A549 (cell line): ENCODE measurements around the gene MCTP2. TPM values are rescaled to one million over a fixed set of nuclear protein-coding genes. Genes with fewer than 3 reads are reported as not detected.
A peak's percentile ranks its signal among the peaks of the same experiment; 100 is the strongest.
"Not testable (repeated sequence)": the region's sequence is repeated elsewhere in the genome, so short reads cannot be mapped to it uniquely, and the experiment has no call there.

Source experiments
- ATAC-seq, 2 experiments: fragments of 200-7000 bp in 1 of 2; fragments of >200 bp in 1 of 2; cut with Nextera tagmentation in 1 of 2; cut with Tn5 transposase in 1 of 2; 3 replicates each; pipeline versions ENCODE4 v1.8.0 to v1.9.1; 2018 to 2020; ENCODE audit warnings: mild to moderate bottlenecking in 1 of 2, moderate library complexity in 1 of 2
- CTCF ChIA-PET: fragments of 300-600 bp; sonication (Branson Sonifier 250); formaldehyde crosslinking; extraction: SDS; loops from one replicate; lab custom pipeline; 2021; ENCODE audit warnings: antibody characterized with exemption, inconsistent platforms; lab: Yijun Ruan, JAX
- POLR2A ChIA-PET: fragments of 350-600 bp; formaldehyde crosslinking; extraction: SDS; loops from one replicate; lab custom pipeline; 2021; ENCODE audit warnings: antibody characterized with exemption, inconsistent platforms; lab: Yijun Ruan, JAX
- DNase-seq, 2 experiments: peaks; one replicate each; pipeline versions ENCODE4 v3.0.0 to v3.0.0-alpha.2; 2011 to 2016; ENCODE audit warnings: low read depth in 1 of 2, low spot score in 1 of 2
- FAIRE-seq: peaks from 2 replicates; lab custom pipeline; 2011; peaks lifted over from hg19 to GRCh38; lab: Jason Lieb, UNC
- H3K27ac ChIP-seq, 2 experiments: fragments of >200 bp; sonication (Bioruptor Twin); formaldehyde crosslinking; 3 replicates each; pipeline ENCODE4 v1.5.1; 2016 to 2017
- H3K4me1 ChIP-seq: fragments of >200 bp; sonication (Bioruptor Twin); formaldehyde crosslinking; 3 replicates; pipeline ENCODE4 v1.6.1; 2016
- H3K4me2 ChIP-seq: fragments of >200 bp; sonication (Bioruptor Twin); formaldehyde crosslinking; 3 replicates; pipeline ENCODE4 v1.6.1; 2016
- H3K4me3 ChIP-seq: fragments of >200 bp; sonication (Bioruptor Twin); formaldehyde crosslinking; 3 replicates; pipeline ENCODE4 v1.5.1; 2016
- H3K9me3 ChIP-seq: fragments of >200 bp; sonication (Bioruptor Twin); formaldehyde crosslinking; 3 replicates; pipeline ENCODE4 v1.6.1; 2016
- CBX2 ChIP-seq: fragments of 200-600 bp; sonication (generic); IDR thresholded peaks from 2 replicates; pipeline ENCODE4 v1.6.1; 2016; ENCODE audit warnings: low read depth, mild to moderate bottlenecking, borderline replicate concordance
- CEBPB ChIP-seq, 2 experiments: fragments of >200 bp in 1 of 2; sonication (Bioruptor Twin) in 1 of 2; formaldehyde crosslinking in 1 of 2; IDR thresholded peaks; 2 replicates each; pipeline ENCODE4 v1.6.1; 2012 to 2016
- CHD4 ChIP-seq: fragments of 200-600 bp; sonication (generic); IDR thresholded peaks from 2 replicates; pipeline ENCODE4 v1.6.1; 2016; ENCODE audit warnings: antibody characterized with exemption, mild to moderate bottlenecking, borderline replicate concordance
- EHF ChIP-seq: fragments of 250-450 bp; sonication (Bioruptor Pico); IDR thresholded peaks from 2 replicates; pipeline ENCODE4 v1.5.0; 2020; ENCODE audit warnings: mild to moderate bottlenecking
- FOSB ChIP-seq: fragments of 250-450 bp; sonication (Bioruptor Pico); IDR thresholded peaks from 2 replicates; pipeline ENCODE4 v1.5.0; 2020; ENCODE audit warnings: mild to moderate bottlenecking, moderate library complexity
- FOXS1 ChIP-seq: fragments of 250-450 bp; sonication (Bioruptor Pico); IDR thresholded peaks from 2 replicates; pipeline ENCODE4 v1.5.0; 2020; ENCODE audit warnings: mild to moderate bottlenecking, moderate library complexity
- GATA3 ChIP-seq: IDR thresholded peaks from 2 replicates; pipeline ENCODE4 v1.6.1; 2012; ENCODE audit warnings: borderline replicate concordance
- HDAC2 ChIP-seq: fragments of 200-600 bp; sonication (generic); IDR thresholded peaks from 2 replicates; pipeline ENCODE4 v1.6.1; 2016
- HOXA7 ChIP-seq: fragments of 250-450 bp; sonication (Bioruptor Pico); IDR thresholded peaks from 2 replicates; pipeline ENCODE4 v1.5.0; 2020; ENCODE audit warnings: mild to moderate bottlenecking, moderate library complexity
- HOXB13 ChIP-seq: fragments of 250-450 bp; sonication (Bioruptor Pico); IDR thresholded peaks from 2 replicates; pipeline ENCODE4 v1.5.0; 2020; ENCODE audit warnings: low read depth, mild to moderate bottlenecking, moderate library complexity
- KDM1A ChIP-seq: fragments of 200-600 bp; sonication (generic); IDR thresholded peaks from 2 replicates; pipeline ENCODE4 v1.6.1; 2016; ENCODE audit warnings: low read depth, mild to moderate bottlenecking
- NPAS2 ChIP-seq: fragments of 250-450 bp; sonication (Bioruptor Pico); IDR thresholded peaks from 2 replicates; pipeline ENCODE4 v1.8.0; 2022; ENCODE audit warnings: mild to moderate bottlenecking, moderate library complexity, borderline replicate concordance
- PHF8 ChIP-seq: fragments of 200-600 bp; sonication (generic); IDR thresholded peaks from 2 replicates; pipeline ENCODE4 v1.6.1; 2016; ENCODE audit warnings: low read depth, mild to moderate bottlenecking, antibody characterized with exemption, moderate library complexity, borderline replicate concordance
- POLR2A ChIP-seq: IDR thresholded peaks from 2 replicates; pipeline ENCODE4 v1.6.1; 2012; ENCODE audit warnings: mild to moderate bottlenecking, low read length
- POLR2AphosphoS2 ChIP-seq: conservative IDR thresholded peaks from 2 replicates; pipeline ENCODE4 v1.6.1; 2012; ENCODE audit warnings: low read length, improper control_type of control experiment, inconsistent platforms
- RAD21 ChIP-seq, 2 experiments: fragments of >200 bp in 1 of 2; sonication (Bioruptor Twin) in 1 of 2; formaldehyde crosslinking in 1 of 2; IDR thresholded peaks in 1 of 2; conservative IDR thresholded peaks in 1 of 2; 2 replicates in 1 of 2; 3 replicates in 1 of 2; pipeline ENCODE4 v1.6.1; 2012 to 2018; ENCODE audit warnings: inconsistent platforms in 1 of 2
- RCOR1 ChIP-seq: fragments of 150-350 bp; IDR thresholded peaks from 2 replicates; pipeline ENCODE4 v1.6.1; 2014; ENCODE audit warnings: antibody characterized with exemption, low read length, low read depth
- RNF2 ChIP-seq: fragments of 200-600 bp; sonication (generic); IDR thresholded peaks from 2 replicates; pipeline ENCODE4 v1.6.1; 2016; ENCODE audit warnings: low read depth, mild to moderate bottlenecking, antibody characterized with exemption, moderate library complexity, borderline replicate concordance
- SREBF2 ChIP-seq: fragments of 450-650 bp; IDR thresholded peaks from 2 replicates; pipeline ENCODE4 v1.6.1; 2014; ENCODE audit warnings: mild to moderate bottlenecking, moderate library complexity
- TFCP2L1 ChIP-seq: fragments of 250-450 bp; sonication (Bioruptor Pico); IDR thresholded peaks from 2 replicates; pipeline ENCODE4 v1.5.0; 2021; ENCODE audit warnings: mild to moderate bottlenecking
- TP53 ChIP-seq: fragments of 250-450 bp; sonication (Bioruptor Pico); IDR thresholded peaks from 2 replicates; pipeline ENCODE4 v1.5.0; 2021; ENCODE audit warnings: mild to moderate bottlenecking, moderate library complexity
- ZC3H11A ChIP-seq: fragments of 450-650 bp; IDR thresholded peaks from 2 replicates; pipeline ENCODE4 v1.6.1; 2014; ENCODE audit warnings: antibody characterized with exemption, mild to moderate bottlenecking
- ZNF302 ChIP-seq: fragments of 250-450 bp; sonication (Bioruptor Pico); IDR thresholded peaks from 2 replicates; pipeline ENCODE4 v1.9.0; 2021; ENCODE audit warnings: inconsistent platforms, mild to moderate bottlenecking, moderate library complexity
- WGBS: methylation state at CpG from one replicate; pipeline ENCODE4 v1.1.6; 2017; ENCODE audit errors: missing lambda C conversion rate; 5-methylcytosine and 5-hydroxymethylcytosine counted together
- polyA plus RNA-seq, 4 experiments: library from polyadenylated mRNA; depleted of rRNA in 3 of 4; stranded (reverse); fragments of >200 nt; fragmentation: RNase III in 1 of 4; extraction: RNeasy Plus Mini Kit Qiagen cat#74134 plus additional on column Dnase treatment in 1 of 4; gene quantifications; 2 replicates in 3 of 4; 3 replicates in 1 of 4; pipeline ENCODE4 v1.2.3, GENCODE V29; 2011 to 2017
- TF ChIP-seq, protein P1 (sequence below): IDR thresholded peaks from 2 replicates; pipeline ENCODE4 v1.6.1; 2012; ENCODE audit warnings: low read depth, borderline replicate concordance
- TF ChIP-seq, protein P2 (sequence below): fragments of >200 bp; sonication (Bioruptor Twin); formaldehyde crosslinking; IDR thresholded peaks from 2 replicates; pipeline ENCODE4 v1.6.1; 2016
- TF ChIP-seq, protein P3 (sequence below): fragments of 250-450 bp; sonication (Bioruptor Pico); IDR thresholded peaks from 2 replicates; pipeline ENCODE4 v1.5.0; 2020; ENCODE audit warnings: low read depth, mild to moderate bottlenecking, moderate library complexity
- TF ChIP-seq, protein P4 (sequence below): fragments of >200 bp; sonication (Bioruptor Twin); formaldehyde crosslinking; IDR thresholded peaks from 3 replicates; pipeline ENCODE4 v1.5.1; 2016
- TF ChIP-seq, protein P5 (sequence below): fragments of 250-450 bp; sonication (Bioruptor Pico); IDR thresholded peaks from 2 replicates; pipeline ENCODE4 v1.5.0; 2021; ENCODE audit warnings: mild to moderate bottlenecking, moderate library complexity, borderline replicate concordance
- TF ChIP-seq, protein P6 (sequence below): fragments of 450-650 bp; IDR thresholded peaks from 2 replicates; pipeline ENCODE4 v1.6.1; 2014; ENCODE audit warnings: antibody characterized with exemption

The MCTP2 gene
- polyA plus RNA-seq, 2 of the 4 experiments (the other 2 are of a cell fraction): not detected

DNA sequence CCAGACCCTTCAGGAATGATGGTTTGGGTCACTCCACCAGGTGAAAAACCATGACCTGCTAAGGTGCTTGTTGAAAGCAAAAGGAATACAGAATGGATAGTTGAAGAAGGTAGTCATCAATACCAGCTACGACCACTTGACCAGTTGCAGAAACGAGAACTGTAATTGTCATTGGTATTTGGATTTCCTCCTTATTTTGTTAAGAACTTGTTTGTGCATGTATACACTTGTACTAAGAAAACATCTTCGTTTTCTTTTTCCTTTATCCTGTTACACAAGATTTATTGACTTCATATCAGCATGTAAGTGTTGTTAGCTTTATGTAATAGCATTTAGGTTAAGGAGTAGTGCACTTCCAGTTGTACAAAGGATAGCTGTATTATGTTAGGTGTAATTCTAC is 261.8 kb downstream of the MCTP2 start:
- no peak for TF ChIP-seq POLR2AphosphoS2
- no peak for TF ChIP-seq PHF8
- no peak for TF ChIP-seq CHD4
- TF ChIP-seq RAD21 (conservative IDR thresholded peaks at IDR 0.05 in 1 of 2, IDR thresholded peaks at IDR 0.05 in 1 of 2): no peak
- no peak for TF ChIP-seq TFCP2L1
- no peak for TF ChIP-seq TP53 (CRISPR knock-in tag)
- no peak for TF ChIP-seq KDM1A
- no peak for TF ChIP-seq CEBPB (IDR thresholded peaks at IDR 0.05)
- TF ChIP-seq, protein P1, sequence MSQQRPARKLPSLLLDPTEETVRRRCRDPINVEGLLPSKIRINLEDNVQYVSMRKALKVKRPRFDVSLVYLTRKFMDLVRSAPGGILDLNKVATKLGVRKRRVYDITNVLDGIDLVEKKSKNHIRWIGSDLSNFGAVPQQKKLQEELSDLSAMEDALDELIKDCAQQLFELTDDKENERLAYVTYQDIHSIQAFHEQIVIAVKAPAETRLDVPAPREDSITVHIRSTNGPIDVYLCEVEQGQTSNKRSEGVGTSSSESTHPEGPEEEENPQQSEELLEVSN: no peak
- TF ChIP-seq SREBF2: no peak
- no peak for TF ChIP-seq GATA3
- TF ChIP-seq CBX2: no peak
- no peak for TF ChIP-seq ZNF302 (CRISPR knock-in tag)
- no peak for TF ChIP-seq FOXS1 (CRISPR knock-in tag)
- TF ChIP-seq, all 56 proteins: peak for 0
- DNase-seq: no peak
- ATAC-seq: no peak
- no peak overlapping the region for H3K27ac ChIP-seq
- ChIA-PET CTCF (no interaction called here), POLR2A (no interaction called here)
- peak; percentile 36 for FAIRE-seq
- no peak overlapping the region for H3K4me2 ChIP-seq
- H3K9me3 ChIP-seq: peaks cover 9% of the 10 kb centered on the region; the same call in 2 of the 3 replicates
- H3K4me3 ChIP-seq: no peak overlapping the region
- no peaks in the 10 kb centered on the region for H3K4me1 ChIP-seq
- whole genome bisulfite sequencing: 2% methylated on average over 3 of the region's 3 CpGs

DNA sequence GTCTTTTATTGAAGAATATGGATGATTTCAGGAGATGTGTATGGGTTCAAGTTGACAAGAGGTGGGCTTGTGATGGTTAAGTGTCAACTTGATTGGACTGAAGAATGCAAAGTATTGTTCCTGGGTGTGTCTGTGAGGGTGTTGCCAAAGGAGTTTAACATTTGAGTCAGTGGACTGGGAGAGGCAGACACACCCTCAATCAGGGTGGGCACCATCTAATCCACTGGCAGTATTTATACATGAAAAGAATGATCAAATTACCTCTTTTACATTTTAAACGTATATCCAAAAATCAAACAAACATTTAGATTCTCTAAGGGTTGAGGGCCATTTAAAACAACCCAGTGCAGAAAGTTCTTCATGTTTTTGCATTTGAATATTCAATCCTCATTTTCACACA is 262.2 kb downstream of the MCTP2 start:
- H3K27ac ChIP-seq, ATAC-seq, POLR2A ChIA-PET, H3K4me1 ChIP-seq, H3K9me3 ChIP-seq, H3K4me3 ChIP-seq, H3K4me2 ChIP-seq, DNase-seq, CTCF ChIA-PET, FAIRE-seq: not testable (repeated sequence)
- 2% methylated on average over 1 of the region's 1 CpG for WGBS

DNA sequence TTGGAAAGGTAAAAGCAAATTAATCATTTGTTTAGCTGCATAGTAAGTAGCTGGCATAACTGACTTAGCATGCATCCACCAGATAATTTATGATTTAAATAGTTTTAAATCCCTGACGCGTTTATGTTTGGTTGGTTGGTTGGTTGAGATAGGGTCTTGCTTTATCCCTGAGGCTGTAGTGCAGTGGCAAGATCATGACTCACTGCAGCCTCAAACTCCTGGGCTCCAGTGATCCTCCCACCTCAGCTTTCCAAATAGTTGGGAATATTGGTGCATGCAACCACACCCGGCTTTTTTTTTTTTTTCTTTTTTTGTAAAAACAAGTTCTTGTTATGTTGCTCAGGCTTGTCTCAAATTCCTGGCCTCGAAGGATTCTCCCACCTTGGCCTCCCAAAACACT is 263.4 kb downstream of the MCTP2 start:
- ChIA-PET CTCF (no interaction called here), POLR2A (no interaction called here)
- Histone ChIP-seq H3K27ac (no peak overlapping the region), H3K4me1 (no peaks in the 10 kb centered on the region), H3K4me2 (no peak overlapping the region), H3K4me3 (no peak overlapping the region), H3K9me3 (peaks cover 5% of the 10 kb centered on the region; the same call in 1 of the 3 replicates)
- ATAC-seq (no peak), FAIRE-seq (no peak), DNase-seq (no peak)
- 54% methylated on average over 4 of the region's 4 CpGs for WGBS
- no peak for TF ChIP-seq GATA3
- TF ChIP-seq, protein P2, sequence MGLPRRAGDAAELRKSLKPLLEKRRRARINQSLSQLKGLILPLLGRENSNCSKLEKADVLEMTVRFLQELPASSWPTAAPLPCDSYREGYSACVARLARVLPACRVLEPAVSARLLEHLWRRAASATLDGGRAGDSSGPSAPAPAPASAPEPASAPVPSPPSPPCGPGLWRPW: no peak
- no peak for TF ChIP-seq RCOR1
- TF ChIP-seq HOXA7 (CRISPR knock-in tag): no peak
- TF ChIP-seq, protein P3, sequence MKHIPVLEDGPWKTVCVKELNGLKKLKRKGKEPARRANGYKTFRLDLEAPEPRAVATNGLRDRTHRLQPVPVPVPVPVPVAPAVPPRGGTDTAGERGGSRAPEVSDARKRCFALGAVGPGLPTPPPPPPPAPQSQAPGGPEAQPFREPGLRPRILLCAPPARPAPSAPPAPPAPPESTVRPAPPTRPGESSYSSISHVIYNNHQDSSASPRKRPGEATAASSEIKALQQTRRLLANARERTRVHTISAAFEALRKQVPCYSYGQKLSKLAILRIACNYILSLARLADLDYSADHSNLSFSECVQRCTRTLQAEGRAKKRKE (CRISPR knock-in tag): no peak
- TF ChIP-seq HOXB13: no peak
- TF ChIP-seq, protein P4, sequence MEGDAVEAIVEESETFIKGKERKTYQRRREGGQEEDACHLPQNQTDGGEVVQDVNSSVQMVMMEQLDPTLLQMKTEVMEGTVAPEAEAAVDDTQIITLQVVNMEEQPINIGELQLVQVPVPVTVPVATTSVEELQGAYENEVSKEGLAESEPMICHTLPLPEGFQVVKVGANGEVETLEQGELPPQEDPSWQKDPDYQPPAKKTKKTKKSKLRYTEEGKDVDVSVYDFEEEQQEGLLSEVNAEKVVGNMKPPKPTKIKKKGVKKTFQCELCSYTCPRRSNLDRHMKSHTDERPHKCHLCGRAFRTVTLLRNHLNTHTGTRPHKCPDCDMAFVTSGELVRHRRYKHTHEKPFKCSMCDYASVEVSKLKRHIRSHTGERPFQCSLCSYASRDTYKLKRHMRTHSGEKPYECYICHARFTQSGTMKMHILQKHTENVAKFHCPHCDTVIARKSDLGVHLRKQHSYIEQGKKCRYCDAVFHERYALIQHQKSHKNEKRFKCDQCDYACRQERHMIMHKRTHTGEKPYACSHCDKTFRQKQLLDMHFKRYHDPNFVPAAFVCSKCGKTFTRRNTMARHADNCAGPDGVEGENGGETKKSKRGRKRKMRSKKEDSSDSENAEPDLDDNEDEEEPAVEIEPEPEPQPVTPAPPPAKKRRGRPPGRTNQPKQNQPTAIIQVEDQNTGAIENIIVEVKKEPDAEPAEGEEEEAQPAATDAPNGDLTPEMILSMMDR: no peak
- no peak for TF ChIP-seq RNF2
- no peak for TF ChIP-seq EHF (CRISPR knock-in tag)
- TF ChIP-seq HDAC2: no peak
- TF ChIP-seq ZC3H11A: no peak
- TF ChIP-seq, protein P5, sequence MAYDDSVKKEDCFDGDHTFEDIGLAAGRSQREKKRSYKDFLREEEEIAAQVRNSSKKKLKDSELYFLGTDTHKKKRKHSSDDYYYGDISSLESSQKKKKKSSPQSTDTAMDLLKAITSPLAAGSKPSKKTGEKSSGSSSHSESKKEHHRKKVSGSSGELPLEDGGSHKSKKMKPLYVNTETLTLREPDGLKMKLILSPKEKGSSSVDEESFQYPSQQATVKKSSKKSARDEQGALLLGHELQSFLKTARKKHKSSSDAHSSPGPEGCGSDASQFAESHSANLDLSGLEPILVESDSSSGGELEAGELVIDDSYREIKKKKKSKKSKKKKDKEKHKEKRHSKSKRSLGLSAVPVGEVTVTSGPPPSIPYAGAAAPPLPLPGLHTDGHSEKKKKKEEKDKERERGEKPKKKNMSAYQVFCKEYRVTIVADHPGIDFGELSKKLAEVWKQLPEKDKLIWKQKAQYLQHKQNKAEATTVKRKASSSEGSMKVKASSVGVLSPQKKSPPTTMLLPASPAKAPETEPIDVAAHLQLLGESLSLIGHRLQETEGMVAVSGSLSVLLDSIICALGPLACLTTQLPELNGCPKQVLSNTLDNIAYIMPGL (CRISPR knock-in tag): no peak
- TF ChIP-seq FOXS1 (CRISPR knock-in tag): no peak
- TF ChIP-seq PHF8: no peak
- TF ChIP-seq, protein P1: no peak
- no peak for TF ChIP-seq FOSB (CRISPR knock-in tag)
- no peak for TF ChIP-seq NPAS2 (CRISPR knock-in tag)
- TF ChIP-seq, protein P6, sequence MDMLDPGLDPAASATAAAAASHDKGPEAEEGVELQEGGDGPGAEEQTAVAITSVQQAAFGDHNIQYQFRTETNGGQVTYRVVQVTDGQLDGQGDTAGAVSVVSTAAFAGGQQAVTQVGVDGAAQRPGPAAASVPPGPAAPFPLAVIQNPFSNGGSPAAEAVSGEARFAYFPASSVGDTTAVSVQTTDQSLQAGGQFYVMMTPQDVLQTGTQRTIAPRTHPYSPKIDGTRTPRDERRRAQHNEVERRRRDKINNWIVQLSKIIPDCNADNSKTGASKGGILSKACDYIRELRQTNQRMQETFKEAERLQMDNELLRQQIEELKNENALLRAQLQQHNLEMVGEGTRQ: no peak
- no peak for TF ChIP-seq POLR2A
